CD14-positive monocyte (primary cell): ENCODE results near the gene MALL. TPM values are rescaled to one million over a fixed set of nuclear protein-coding genes. Genes with fewer than 3 reads are reported as not detected.

Source experiments
- DNase-seq, 3 donors: peaks; one replicate each; pipeline ENCODE4 v3.0.0-alpha.2; 2011 to 2022
- H2AFZ ChIP-seq: 2 replicates; pipeline ENCODE4 v1.6.0; 2012; ENCODE audit warnings: mild to moderate bottlenecking, low read depth, low read length, inconsistent platforms; ENCODE audit not compliant: insufficient read depth, poor library complexity, severe bottlenecking
- H3K27ac ChIP-seq, 2 donors: 1 replicate in 1 of 2; 2 replicates in 1 of 2; pipeline ENCODE4 v1.5.1; 2012 to 2013; ENCODE audit warnings: low read length in 2 of 2, control low read depth in 1 of 2, inconsistent platforms in 1 of 2, low read depth in 1 of 2, mild to moderate bottlenecking in 1 of 2
- H3K27me3 ChIP-seq, 2 donors: one replicate each; pipeline versions ENCODE4 v1.6.0 to v1.6.1; 2011 to 2013; ENCODE audit warnings: low read length in 2 of 2; ENCODE audit not compliant: control insufficient read depth in 2 of 2, insufficient read depth in 2 of 2
- H3K36me3 ChIP-seq, 2 donors: replicated peaks in 1 of 2; 1 replicate in 1 of 2; 2 replicates in 1 of 2; pipeline versions ENCODE4 v1.5.1 to v1.6.1; 2012 to 2013; ENCODE audit warnings: low read length in 2 of 2, control low read depth in 1 of 2, inconsistent platforms in 1 of 2, mild to moderate bottlenecking in 1 of 2; ENCODE audit not compliant: insufficient read depth in 2 of 2, control insufficient read depth in 1 of 2
- H3K4me1 ChIP-seq, 2 donors: 1 replicate in 1 of 2; 2 replicates in 1 of 2; pipeline versions ENCODE4 v1.5.1 to v1.6.1; 2012 to 2013; ENCODE audit warnings: low read length in 2 of 2, control low read depth in 1 of 2, inconsistent platforms in 1 of 2, mild to moderate bottlenecking in 1 of 2, moderate library complexity in 1 of 2; ENCODE audit not compliant: insufficient read depth in 2 of 2, control insufficient read depth in 1 of 2
- H3K4me2 ChIP-seq: replicated peaks from 2 replicates; pipeline ENCODE3; 2012; ENCODE audit warnings: low read length, moderate library complexity, mild to moderate bottlenecking; ENCODE audit not compliant: poor library complexity, severe bottlenecking; ENCODE audit errors: extremely low read depth
- H3K4me3 ChIP-seq, 3 experiments: fragments of 200-600 bp in 1 of 3; sonication (generic) in 1 of 3; replicated peaks in 1 of 3; 1 replicate in 2 of 3; 2 replicates in 1 of 3; pipeline ENCODE4 v1.5.1; 2011 to 2013; ENCODE audit warnings: low read length in 3 of 3, mild to moderate bottlenecking in 3 of 3, control low read depth in 2 of 3, low read depth in 2 of 3, inconsistent platforms in 1 of 3, moderate library complexity in 1 of 3
- H3K79me2 ChIP-seq: 2 replicates; pipeline ENCODE4 v1.6.0; 2012; ENCODE audit warnings: mild to moderate bottlenecking, control low read depth, inconsistent platforms, low read length, moderate library complexity; ENCODE audit not compliant: insufficient read depth
- H3K9ac ChIP-seq: 2 replicates; pipeline ENCODE4 v1.6.0; 2017; ENCODE audit warnings: low read length, mild to moderate bottlenecking; ENCODE audit not compliant: insufficient read depth, poor library complexity, severe bottlenecking
- H3K9me3 ChIP-seq, 2 donors: replicated peaks in 1 of 2; 1 replicate in 1 of 2; 2 replicates in 1 of 2; pipeline versions ENCODE4 v1.5.1 to v1.6.1; 2012 to 2013; ENCODE audit warnings: low read length in 2 of 2, control low read depth in 1 of 2; ENCODE audit not compliant: control insufficient read depth in 1 of 2, insufficient read depth in 1 of 2
- H4K20me1 ChIP-seq: 2 replicates; pipeline ENCODE4 v1.6.0; 2012; ENCODE audit warnings: mild to moderate bottlenecking, low read length, control low read depth, moderate library complexity; ENCODE audit not compliant: insufficient read depth
- H3K27ac Mint-ChIP-seq, 7 donors: one replicate each; pipeline ENCODE4 v1.8.0; 2020; ENCODE audit warnings: mild to moderate bottlenecking in 7 of 7, mixed read lengths in 7 of 7, moderate library complexity in 6 of 7, inconsistent platforms in 2 of 7
- H3K27me3 Mint-ChIP-seq, 3 donors: one replicate each; pipeline ENCODE4 v1.8.0; 2021 to 2022; ENCODE audit warnings: low read depth in 3 of 3, mild to moderate bottlenecking in 3 of 3, mixed read lengths in 3 of 3, moderate library complexity in 3 of 3, inconsistent platforms in 1 of 3
- H3K36me3 Mint-ChIP-seq, 2 donors: one replicate each; pipeline ENCODE4 v1.8.0; 2020; ENCODE audit warnings: mixed read lengths in 2 of 2, inconsistent platforms in 1 of 2, mild to moderate bottlenecking in 1 of 2
- H3K4me1 Mint-ChIP-seq: one replicate; pipeline ENCODE4 v1.8.0; 2020; ENCODE audit warnings: mild to moderate bottlenecking, mixed read lengths
- H3K4me3 Mint-ChIP-seq, 2 donors: one replicate each; pipeline ENCODE4 v1.8.0; 2020; ENCODE audit warnings: mild to moderate bottlenecking in 2 of 2, mixed read lengths in 2 of 2, moderate library complexity in 1 of 2
- H3K9me3 Mint-ChIP-seq, 7 donors: one replicate each; pipeline ENCODE4 v1.8.0; 2020 to 2022; ENCODE audit warnings: mixed read lengths in 7 of 7, mild to moderate bottlenecking in 6 of 7, moderate library complexity in 6 of 7, inconsistent platforms in 2 of 7
- CTCF ChIP-seq: fragments of 200-600 bp; IDR thresholded peaks from one replicate; pipeline ENCODE4 v1.8.0; 2022; ENCODE audit warnings: antibody characterized with exemption, mild to moderate bottlenecking
- WGBS: methylation state at CpG from one replicate; pipeline ENCODE4 v1.1.5; 2013; ENCODE audit warnings: missing lambda C conversion rate; ENCODE audit not compliant: insufficient coverage; 5-methylcytosine and 5-hydroxymethylcytosine counted together
- intact Hi-C, 2 donors: fragments of 100-400 bp; cut with micrococcal nuclease; formaldehyde crosslinking; loops; one replicate each; pipeline versions ENCODE4 v1.15.0 to v1.15.1; 2023
- polyA plus RNA-seq, 3 donors: library from polyadenylated mRNA; depleted of rRNA in 1 of 3; unstranded in 2 of 3; stranded (reverse) in 1 of 3; fragments of 300-500 nt in 2 of 3; fragments of >200 nt in 1 of 3; fragmentation: Illumina TruSeq in 2 of 3; gene quantifications; 1 replicate in 2 of 3; 2 replicates in 1 of 3; pipeline ENCODE4 v1.2.3, GENCODE V29; 2012 to 2021

Gene MALL
- polyA plus RNA-seq, 3 donors = 0.12 TPM; not detected in 2

- intact Hi-C loops = no loop called here
- WGBS = no CpG with 5 or more reads among the region's 2 CpGs
Observed at GRCh38 chr2:110130757-110131156, 15.1 kb upstream of the MALL start.

GRCh38 chr2:110126906-110127305 lies 11.3 kb upstream of the MALL start:
- no peak for TF ChIP-seq CTCF
- Histone ChIP-seq H3K27ac (no peak overlapping the region), H3K9me3 (no peaks in the 10 kb centered on the region), H4K20me1 (no peaks in the 10 kb centered on the region), H3K4me1 (no peaks in the 10 kb centered on the region), H3K4me3 (no peak overlapping the region), H3K36me3 (no peaks in the 10 kb centered on the region), H3K9ac (no peak overlapping the region), H3K4me2 (no peak overlapping the region), H2AFZ (no peak overlapping the region), H3K27me3 (no peaks in the 10 kb centered on the region), H3K79me2 (no peaks in the 10 kb centered on the region)
- Mint-ChIP-seq H3K36me3 (no peaks in the 10 kb centered on the region), H3K4me1 (no peaks in the 10 kb centered on the region), H3K9me3 (peaks cover 0 to 3% (median 0%) of the 10 kb centered on the region in 7 donors), H3K27ac (no peak overlapping the region), H3K4me3 (no peak overlapping the region), H3K27me3 (peaks cover under 1 to 4% (median 2%) of the 10 kb centered on the region in 3 donors)
- WGBS = 100% methylated on average over 1 of the region's 2 CpGs
- DNase-seq = no peak
- intact Hi-C loops = no loop called here

More at GRCh38 chr2:110130757-110131156, 15.1 kb upstream of the MALL start:
- Mint-ChIP-seq H3K27ac (no peak overlapping the region), H3K9me3 (peaks cover 4 to 17% (median 9%) of the 10 kb centered on the region in 7 donors), H3K4me1 (no peaks in the 10 kb centered on the region), H3K36me3 (no peaks in the 10 kb centered on the region), H3K4me3 (no peak overlapping the region), H3K27me3 (peaks cover 0 to 4% (median 2%) of the 10 kb centered on the region in 3 donors)
- Histone ChIP-seq H2AFZ (no peak overlapping the region), H3K27ac (no peak overlapping the region), H3K9ac (no peak overlapping the region), H4K20me1 (no peaks in the 10 kb centered on the region), H3K4me2 (no peak overlapping the region), H3K4me1 (no peaks in the 10 kb centered on the region), H3K27me3 (no peaks in the 10 kb centered on the region), H3K36me3 (no peaks in the 10 kb centered on the region), H3K79me2 (no peaks in the 10 kb centered on the region), H3K4me3 (no peak overlapping the region), H3K9me3 (peaks cover 0 to 4% of the 10 kb centered on the region in 2 donors)
- TF ChIP-seq CTCF = no peak
- DNase-seq = no peak
